Activated CD4-positive, alpha-beta T cell treated with anti-CD3 and anti-CD28 coated beads, Interleukin-2, amount 10 ng/mL, durations not matched to agents 24 days and 14 days (primary cell): Measurements from ENCODE around the gene TINCR. TPM values are rescaled to one million over a fixed set of nuclear protein-coding genes. Genes with fewer than 3 reads are reported as not detected.
"Not testable (repeated sequence)": the region's sequence is repeated elsewhere in the genome, so short reads cannot be mapped to it uniquely, and the experiment has no call there.

Source experiments
- DNase-seq: peaks from one replicate; pipeline ENCODE4 v3.0.0; 2022
- H3K27ac Mint-ChIP-seq: one replicate; pipeline ENCODE4 v1.8.0; 2022; ENCODE audit warnings: mild to moderate bottlenecking, mixed read lengths
- H3K27me3 Mint-ChIP-seq: one replicate; pipeline ENCODE4 v1.8.0; 2022; ENCODE audit warnings: mixed read lengths
- H3K36me3 Mint-ChIP-seq: one replicate; pipeline ENCODE4 v1.8.0; 2022; ENCODE audit warnings: low read depth, mild to moderate bottlenecking, mixed read lengths
- H3K4me1 Mint-ChIP-seq: one replicate; pipeline ENCODE4 v1.8.0; 2021; ENCODE audit warnings: mixed read lengths
- H3K4me3 Mint-ChIP-seq: one replicate; pipeline ENCODE4 v1.8.0; 2022; ENCODE audit warnings: mild to moderate bottlenecking, moderate library complexity, mixed read lengths
- H3K9me3 Mint-ChIP-seq: one replicate; pipeline ENCODE4 v1.8.0; 2021; ENCODE audit warnings: mixed read lengths
- intact Hi-C: fragments of 100-400 bp; cut with micrococcal nuclease; formaldehyde crosslinking; loops from one replicate; pipeline ENCODE4 v1.15.1; 2023
- total RNA-seq: library from RNA; stranded (reverse); gene quantifications from 2 replicates; pipeline ENCODE4 v1.2.3, GENCODE V29; 2022

TINCR gene
- total RNA-seq, 1 donor from 2014 or later: 0.33 TPM

DNA sequence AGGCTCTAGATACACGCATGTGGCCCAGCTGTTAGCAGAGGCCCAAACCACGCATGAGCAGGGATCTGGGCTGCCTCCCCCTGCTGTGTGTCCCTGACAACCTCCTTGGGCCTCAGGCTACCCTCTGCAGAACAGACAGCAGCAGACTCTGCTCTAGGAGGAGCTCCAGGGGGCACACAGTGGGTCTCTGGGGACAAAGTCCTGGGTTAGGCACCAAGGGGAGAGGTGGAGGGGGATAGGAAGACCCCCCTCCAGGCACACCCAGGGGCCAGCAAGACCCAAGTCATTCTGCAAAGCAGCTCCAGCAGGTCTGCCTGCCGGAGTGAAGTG is 8.0 kb downstream of the TINCR start:
- no peak overlapping the region for H3K4me3 Mint-ChIP-seq
- no peak for DNase-seq
- no peaks in the 10 kb centered on the region for H3K9me3 Mint-ChIP-seq
- peaks cover 3% of the 10 kb centered on the region for H3K27me3 Mint-ChIP-seq
- no peak overlapping the region for H3K27ac Mint-ChIP-seq
- no peaks in the 10 kb centered on the region for H3K36me3 Mint-ChIP-seq
- H3K4me1 Mint-ChIP-seq: no peaks in the 10 kb centered on the region
- intact Hi-C loops: no loop called here

- H3K36me3 Mint-ChIP-seq: no peaks in the 10 kb centered on the region
- no peak overlapping the region for H3K4me3 Mint-ChIP-seq
- no peaks in the 10 kb centered on the region for H3K4me1 Mint-ChIP-seq
- no peaks in the 10 kb centered on the region for H3K9me3 Mint-ChIP-seq
- H3K27ac Mint-ChIP-seq: no peak overlapping the region
- intact Hi-C loops: no loop called here
- H3K27me3 Mint-ChIP-seq: peaks cover 3% of the 10 kb centered on the region
- no peak for DNase-seq
These were observed 9.6 kb downstream of the TINCR start for GRCh38 chr19:5558101-5558621.

DNA sequence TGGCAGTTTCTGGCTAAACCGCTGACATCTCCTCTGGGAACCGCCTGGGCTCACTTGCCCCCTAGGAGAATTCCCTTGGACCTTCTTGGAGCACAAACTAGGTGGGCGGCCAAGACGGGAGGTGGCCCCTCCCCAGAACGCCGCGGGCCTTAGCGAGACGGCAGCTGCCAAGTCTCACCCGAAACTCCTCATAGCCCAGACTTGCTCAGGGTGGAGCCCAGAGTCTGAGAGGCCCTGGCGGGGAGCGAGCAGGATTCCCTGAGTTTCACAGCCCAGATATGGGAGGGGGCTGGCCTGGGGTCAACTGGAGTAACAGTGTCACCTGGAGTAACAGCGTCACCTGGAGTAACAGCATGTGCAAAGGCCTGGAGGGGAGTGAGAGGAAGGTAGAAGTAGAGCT is 10.1 kb downstream of the TINCR start:
- H3K4me3 Mint-ChIP-seq: no peak overlapping the region
- H3K27me3 Mint-ChIP-seq: peaks cover 3% of the 10 kb centered on the region
- no peaks in the 10 kb centered on the region for H3K4me1 Mint-ChIP-seq
- intact Hi-C loops: no loop called here
- no peak overlapping the region for H3K27ac Mint-ChIP-seq
- no peaks in the 10 kb centered on the region for H3K9me3 Mint-ChIP-seq
- DNase-seq: no peak
- no peaks in the 10 kb centered on the region for H3K36me3 Mint-ChIP-seq

- Mint-ChIP-seq H3K4me3 (no peak overlapping the region), H3K36me3 (no peaks in the 10 kb centered on the region), H3K27me3 (peaks cover 3% of the 10 kb centered on the region), H3K9me3 (no peaks in the 10 kb centered on the region), H3K27ac (no peak overlapping the region), H3K4me1 (no peaks in the 10 kb centered on the region)
- intact Hi-C loops: no loop called here
- DNase-seq: no peak
These were observed 12.9 kb downstream of the TINCR start for GRCh38 chr19:5554828-5555227.

- Mint-ChIP-seq H3K27ac (no peak overlapping the region), H3K4me3 (no peak overlapping the region), H3K9me3 (no peaks in the 10 kb centered on the region), H3K27me3 (peaks cover 3% of the 10 kb centered on the region), H3K36me3 (no peaks in the 10 kb centered on the region), H3K4me1 (no peaks in the 10 kb centered on the region)
- intact Hi-C loops: no loop called here
- DNase-seq: no peak
These were observed 13.9 kb downstream of the TINCR start for GRCh38 chr19:5553892-5554291.

- Mint-ChIP-seq H3K27me3 (peaks cover 2% of the 10 kb centered on the region), H3K4me3 (no peak overlapping the region), H3K36me3 (no peaks in the 10 kb centered on the region), H3K27ac (no peak overlapping the region), H3K4me1 (peaks cover 2% of the 10 kb centered on the region), H3K9me3 (no peaks in the 10 kb centered on the region)
- peak; percentile 70 for DNase-seq
- intact Hi-C loops: no loop called here
These were observed 19.9 kb downstream of the TINCR start for GRCh38 chr19:5547881-5548280.

- intact Hi-C loops: no loop called here
These were observed 21.8 kb downstream of the TINCR start for GRCh38 chr19:5545984-5546383.

GRCh38 chr19:5545051-5545450 is 22.7 kb downstream of the TINCR start:
- no peak overlapping the region for H3K4me3 Mint-ChIP-seq

More at GRCh38 chr19:5545984-5546383, 21.8 kb downstream of the TINCR start:
- Mint-ChIP-seq H3K4me3 (no peak overlapping the region), H3K9me3 (no peaks in the 10 kb centered on the region), H3K36me3 (no peaks in the 10 kb centered on the region), H3K4me1 (peaks cover 2% of the 10 kb centered on the region), H3K27me3 (peaks cover 2% of the 10 kb centered on the region), H3K27ac (no peak overlapping the region)
- DNase-seq: no peak

GRCh38 chr19:5542665-5543064 is 25.1 kb downstream of the TINCR start:
- H3K27ac Mint-ChIP-seq: no peak overlapping the region
- no peaks in the 10 kb centered on the region for H3K27me3 Mint-ChIP-seq
- no peaks in the 10 kb centered on the region for H3K36me3 Mint-ChIP-seq
- no peaks in the 10 kb centered on the region for H3K4me1 Mint-ChIP-seq
- no peak overlapping the region for H3K4me3 Mint-ChIP-seq
- no peaks in the 10 kb centered on the region for H3K9me3 Mint-ChIP-seq
- intact Hi-C loops: no loop called here
- DNase-seq: no peak

More at GRCh38 chr19:5545051-5545450, 22.7 kb downstream of the TINCR start:
- peaks cover 2% of the 10 kb centered on the region for H3K4me1 Mint-ChIP-seq
- H3K36me3 Mint-ChIP-seq: no peaks in the 10 kb centered on the region
- no peak for DNase-seq
- intact Hi-C loops: no loop called here
- H3K27me3 Mint-ChIP-seq: peaks cover 2% of the 10 kb centered on the region
- no peak overlapping the region for H3K27ac Mint-ChIP-seq
- H3K9me3 Mint-ChIP-seq: no peaks in the 10 kb centered on the region

DNA sequence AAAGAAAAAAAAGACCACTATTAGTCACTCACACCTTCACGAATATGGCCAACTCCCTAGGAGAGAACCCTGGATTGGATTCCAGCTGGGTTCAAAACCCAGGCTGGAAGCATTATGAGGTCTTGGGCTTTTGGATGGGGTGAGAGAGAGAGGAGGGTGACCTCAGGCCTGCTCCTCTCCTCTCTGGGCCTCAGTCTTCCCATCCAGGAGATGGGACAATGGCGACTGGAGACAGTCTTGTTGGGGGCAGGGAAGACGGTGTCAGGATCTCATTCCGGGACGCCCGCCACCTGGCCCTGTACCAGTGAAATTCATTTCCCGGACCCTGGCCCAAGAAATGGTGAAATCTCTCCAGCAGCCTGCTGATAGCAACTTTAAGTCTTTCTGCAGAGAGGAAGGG is 26.3 kb downstream of the TINCR start:
- no peaks in the 10 kb centered on the region for H3K36me3 Mint-ChIP-seq
- DNase-seq: no peak
- no peaks in the 10 kb centered on the region for H3K27me3 Mint-ChIP-seq
- no peak overlapping the region for H3K4me3 Mint-ChIP-seq
- no peaks in the 10 kb centered on the region for H3K4me1 Mint-ChIP-seq
- no peaks in the 10 kb centered on the region for H3K9me3 Mint-ChIP-seq
- no peak overlapping the region for H3K27ac Mint-ChIP-seq
- intact Hi-C loops: no loop called here

DNA sequence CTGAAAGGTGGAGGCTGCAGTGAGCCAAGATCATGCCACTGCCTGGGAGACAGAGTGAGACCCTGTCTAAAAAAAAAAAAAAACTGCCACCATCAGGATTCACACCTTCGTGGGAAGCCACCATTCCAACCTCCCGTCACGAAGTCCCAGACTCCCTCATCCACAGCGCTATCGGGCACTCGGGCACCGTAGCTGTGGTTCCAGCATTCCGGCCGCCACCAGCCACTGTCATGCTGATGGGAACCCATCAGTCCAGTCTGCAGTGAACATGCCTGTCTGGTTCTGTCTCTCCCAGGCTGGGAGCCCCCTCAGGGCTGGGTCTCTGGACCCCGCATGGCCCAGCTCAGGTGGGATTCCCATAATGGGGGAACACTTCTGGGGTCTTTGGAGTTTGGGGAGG is 27.5 kb downstream of the TINCR start:
- H3K27me3 Mint-ChIP-seq: peaks cover 3% of the 10 kb centered on the region
- peaks cover 5% of the 10 kb centered on the region for H3K9me3 Mint-ChIP-seq
- H3K27ac Mint-ChIP-seq: no peak overlapping the region
- peaks cover 4% of the 10 kb centered on the region for H3K36me3 Mint-ChIP-seq
- H3K4me1 Mint-ChIP-seq: no peaks in the 10 kb centered on the region
- intact Hi-C loops: no loop called here
- no peak for DNase-seq
- no peak overlapping the region for H3K4me3 Mint-ChIP-seq

- peaks cover 3% of the 10 kb centered on the region for H3K27me3 Mint-ChIP-seq
- DNase-seq: no peak
These were observed 29.9 kb downstream of the TINCR start for GRCh38 chr19:5537870-5538269.

DNA sequence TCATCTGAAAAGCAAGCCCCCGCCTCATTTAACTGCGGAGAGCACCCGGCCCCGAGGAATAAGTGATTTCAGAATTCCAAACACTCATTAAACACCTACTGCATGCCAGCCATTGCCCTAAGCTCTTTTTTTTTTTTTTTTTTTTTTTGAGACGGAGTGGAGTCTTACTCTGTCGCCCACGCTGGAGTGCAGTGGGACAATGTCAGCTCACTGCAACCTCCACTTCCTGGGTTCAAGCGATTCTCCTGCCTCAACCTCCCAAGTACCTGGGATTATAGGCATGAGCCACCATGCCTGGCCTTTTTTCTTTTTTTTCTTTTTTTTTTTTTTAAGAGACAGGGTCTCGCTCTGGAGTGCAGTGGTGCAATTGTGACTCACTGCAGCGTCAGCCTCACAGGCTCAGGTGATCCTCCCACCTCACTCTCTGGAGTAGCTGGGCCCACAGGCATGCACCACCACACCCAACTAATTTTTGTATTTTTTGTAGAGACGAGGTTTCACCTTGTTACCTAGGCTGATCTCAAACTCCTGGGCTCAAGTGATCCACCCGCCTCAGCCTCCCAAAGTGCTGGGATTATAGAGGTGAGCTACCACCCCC is 30.7 kb downstream of the TINCR start:
- DNase-seq, H3K4me1 Mint-ChIP-seq, intact Hi-C loops, H3K4me3 Mint-ChIP-seq, H3K27me3 Mint-ChIP-seq, H3K9me3 Mint-ChIP-seq, H3K27ac Mint-ChIP-seq, H3K36me3 Mint-ChIP-seq: not testable (repeated sequence)

More at GRCh38 chr19:5537870-5538269, 29.9 kb downstream of the TINCR start:
- intact Hi-C loops: no loop called here
- Mint-ChIP-seq H3K9me3 (peaks cover 9% of the 10 kb centered on the region), H3K27ac (no peak overlapping the region), H3K36me3 (peaks cover 6% of the 10 kb centered on the region), H3K4me3 (no peak overlapping the region), H3K4me1 (no peaks in the 10 kb centered on the region)

GRCh38 chr19:5536337-5536894 is 31.3 kb downstream of the TINCR start:
- intact Hi-C loops: no loop called here
- Mint-ChIP-seq H3K27me3 (peaks cover 3% of the 10 kb centered on the region), H3K36me3 (peaks cover 6% of the 10 kb centered on the region), H3K4me3 (no peak overlapping the region), H3K9me3 (peaks cover 9% of the 10 kb centered on the region), H3K4me1 (no peaks in the 10 kb centered on the region), H3K27ac (no peak overlapping the region)
- no peak for DNase-seq
